SU-DHL-6 (cell line): ENCODE results near the gene FADS3.

Experiments used
- CTCF ChIP-seq: fragments of 200-600 bp; sonication (generic); IDR thresholded peaks from one replicate; pipeline ENCODE4 v1.5.1; 2017; ENCODE audit warnings: antibody characterized with exemption, mild to moderate bottlenecking, low read length, moderate library complexity; ENCODE audit not compliant: insufficient read depth, poor library complexity, severe bottlenecking
- EZH2phosphoT487 ChIP-seq: fragments of 200-600 bp; sonication (generic), shearing (Covaris generic); conservative IDR thresholded peaks from 2 replicates; pipeline ENCODE4 v1.6.1; 2018; ENCODE audit warnings: mild to moderate bottlenecking, antibody characterized with exemption, low read length, moderate library complexity, mixed read lengths

- TF ChIP-seq CTCF (no peak), EZH2phosphoT487 (no peak)
Measured at GRCh38 chr11:61828379-61828628, 63.0 kb downstream of the FADS3 start.
